Omental fat pad (tissue), 4 donors: ENCODE results near the gene PLA2G2D. TPM values are rescaled to one million over a fixed set of nuclear protein-coding genes. Genes with fewer than 3 reads are reported as not detected.

ENCODE experiments used
- ATAC-seq: fragments of 150-250 bp; one replicate; pipeline ENCODE4 v1.9.1; 2016; ENCODE audit warnings: mild to moderate bottlenecking, moderate library complexity; ENCODE audit not compliant: low FRiP score
- DNase-seq: peaks from one replicate; pipeline ENCODE4 v3.0.0-alpha.2; 2019; ENCODE audit warnings: low spot score
- CTCF ChIP-seq, 3 donors: fragments of 450-650 bp; IDR thresholded peaks; one replicate each; pipeline ENCODE4 v1.5.1; 2016 to 2017; ENCODE audit warnings: antibody characterized with exemption in 3 of 3, mild to moderate bottlenecking in 3 of 3, moderate library complexity in 2 of 3
- total RNA-seq, 4 donors: library from RNA; depleted of rRNA; stranded (reverse); fragments of >200 nt; gene quantifications; one replicate each; pipeline ENCODE4 v1.1.0, GENCODE V29; 2016

The PLA2G2D gene
- total RNA-seq, 4 donors from 2014 or later = not detected

- no peak for TF ChIP-seq CTCF (IDR thresholded peaks at IDR 0.05)
- no peak for ATAC-seq
- no peak for DNase-seq
Observed at GRCh38 chr1:20115916-20116315, 3.4 kb downstream of the PLA2G2D start.

- TF ChIP-seq CTCF (IDR thresholded peaks at IDR 0.05) = no peak
- ATAC-seq = no peak
- no peak for DNase-seq
Observed at GRCh38 chr1:20115479-20115878, 3.9 kb downstream of the PLA2G2D start.

GRCh38 chr1:20114021-20114648 is 5.2 kb downstream of the PLA2G2D start:
- no peak for TF ChIP-seq CTCF (IDR thresholded peaks at IDR 0.05)
- no peak for DNase-seq
- ATAC-seq = no peak

GRCh38 chr1:20112279-20113000 is 6.9 kb downstream of the PLA2G2D start:
- TF ChIP-seq CTCF (IDR thresholded peaks at IDR 0.05) = no peak
- no peak for ATAC-seq
- DNase-seq = no peak

GRCh38 chr1:20111452-20111851 is 7.9 kb downstream of the PLA2G2D start:
- no peak for ATAC-seq
- no peak for TF ChIP-seq CTCF (IDR thresholded peaks at IDR 0.05)
- DNase-seq = no peak

- DNase-seq (no peak), ATAC-seq (peak; percentile 37)
- TF ChIP-seq CTCF (IDR thresholded peaks at IDR 0.05) = no peak
Observed at GRCh38 chr1:20110679-20111078, 8.7 kb downstream of the PLA2G2D start.
